NB4 (cell line): ENCODE results near the gene GRIN2D.

Experiments
- POLR2A ChIP-seq: IDR thresholded peaks from 2 replicates; pipeline ENCODE4 v1.6.1; 2011; ENCODE audit warnings: mild to moderate bottlenecking; ENCODE audit not compliant: insufficient read length; ENCODE audit errors: extremely low read depth
- TF ChIP-seq, protein P1 (sequence below): IDR thresholded peaks from one replicate; pipeline ENCODE4 v1.5.1; 2012; ENCODE audit warnings: low read depth, low read length

DNA sequence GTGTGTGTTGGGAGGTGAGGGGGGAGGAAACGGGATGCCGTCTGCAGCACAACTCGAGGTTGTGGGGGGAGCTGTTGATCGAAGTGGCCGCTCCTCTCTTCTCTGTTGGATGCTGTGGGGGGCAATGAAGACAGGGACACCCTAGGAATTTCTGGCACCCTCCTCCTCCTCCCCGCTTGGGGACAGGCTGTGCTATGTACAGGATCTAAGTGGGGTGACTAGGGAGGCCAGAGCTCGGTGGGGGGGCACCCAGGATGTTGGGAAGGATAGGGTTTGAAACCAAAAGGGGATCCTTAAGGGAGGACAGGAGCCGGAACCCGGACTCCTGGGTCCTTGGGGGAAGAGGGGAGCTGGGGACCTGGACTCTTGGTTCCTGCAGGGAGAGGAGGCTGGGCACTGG, 2.0 kb downstream of the GRIN2D start:
- TF ChIP-seq POLR2A: no peak
- TF ChIP-seq, protein P1, sequence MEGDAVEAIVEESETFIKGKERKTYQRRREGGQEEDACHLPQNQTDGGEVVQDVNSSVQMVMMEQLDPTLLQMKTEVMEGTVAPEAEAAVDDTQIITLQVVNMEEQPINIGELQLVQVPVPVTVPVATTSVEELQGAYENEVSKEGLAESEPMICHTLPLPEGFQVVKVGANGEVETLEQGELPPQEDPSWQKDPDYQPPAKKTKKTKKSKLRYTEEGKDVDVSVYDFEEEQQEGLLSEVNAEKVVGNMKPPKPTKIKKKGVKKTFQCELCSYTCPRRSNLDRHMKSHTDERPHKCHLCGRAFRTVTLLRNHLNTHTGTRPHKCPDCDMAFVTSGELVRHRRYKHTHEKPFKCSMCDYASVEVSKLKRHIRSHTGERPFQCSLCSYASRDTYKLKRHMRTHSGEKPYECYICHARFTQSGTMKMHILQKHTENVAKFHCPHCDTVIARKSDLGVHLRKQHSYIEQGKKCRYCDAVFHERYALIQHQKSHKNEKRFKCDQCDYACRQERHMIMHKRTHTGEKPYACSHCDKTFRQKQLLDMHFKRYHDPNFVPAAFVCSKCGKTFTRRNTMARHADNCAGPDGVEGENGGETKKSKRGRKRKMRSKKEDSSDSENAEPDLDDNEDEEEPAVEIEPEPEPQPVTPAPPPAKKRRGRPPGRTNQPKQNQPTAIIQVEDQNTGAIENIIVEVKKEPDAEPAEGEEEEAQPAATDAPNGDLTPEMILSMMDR: no peak
